OCI-LY7 (cell line): ENCODE data around the gene LYPD1.

Source experiments
- EZH2phosphoT487 ChIP-seq: fragments of 200-600 bp; sonication (generic); IDR thresholded peaks from 2 replicates; pipeline ENCODE4 v1.6.1; 2018; ENCODE audit warnings: low read depth, borderline replicate concordance, mild to moderate bottlenecking, mixed run types, antibody characterized with exemption, low read length, moderate library complexity, mixed read lengths
- TF ChIP-seq, protein P1 (sequence below): fragments of 200-600 bp; sonication (generic); conservative IDR thresholded peaks from 2 replicates; pipeline ENCODE4 v1.5.1; 2014; ENCODE audit warnings: mild to moderate bottlenecking, antibody characterized with exemption, low read length, moderate library complexity, mixed read lengths

DNA sequence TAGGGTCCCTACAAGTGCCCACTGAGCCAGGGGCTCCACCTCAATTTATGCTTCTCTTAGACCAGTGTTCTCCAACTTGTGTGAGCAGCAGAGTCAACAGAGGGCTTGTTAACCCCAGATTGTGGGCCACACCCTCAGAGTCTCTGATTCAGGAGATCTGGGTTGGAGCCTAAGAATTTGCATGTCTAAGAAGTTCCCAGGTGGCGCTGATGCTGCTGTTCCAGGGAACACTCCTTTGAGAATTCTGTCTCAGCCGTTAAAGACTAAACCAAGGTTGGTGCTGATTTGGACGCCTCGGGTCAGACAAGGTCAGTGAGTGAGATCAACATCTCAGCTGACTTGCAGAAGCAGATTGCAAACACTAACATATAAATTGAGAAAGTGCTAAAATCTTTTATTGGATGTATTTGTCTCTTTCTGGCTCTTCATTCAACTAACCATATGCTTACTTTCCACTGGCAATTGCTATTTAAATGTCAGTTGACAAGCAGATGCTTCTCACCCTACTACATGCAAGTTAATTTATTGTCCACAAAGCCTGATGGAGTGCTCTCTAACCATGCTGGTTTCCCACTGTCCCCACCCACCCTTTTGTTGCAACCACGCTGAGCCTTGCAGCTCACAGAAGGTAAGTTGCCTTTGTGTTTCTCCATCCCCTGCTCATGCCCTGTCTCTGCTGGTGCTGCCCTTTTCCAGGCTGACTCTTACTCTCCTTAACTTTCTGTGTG, 31.5 kb downstream of the LYPD1 start:
- TF ChIP-seq, protein P1, sequence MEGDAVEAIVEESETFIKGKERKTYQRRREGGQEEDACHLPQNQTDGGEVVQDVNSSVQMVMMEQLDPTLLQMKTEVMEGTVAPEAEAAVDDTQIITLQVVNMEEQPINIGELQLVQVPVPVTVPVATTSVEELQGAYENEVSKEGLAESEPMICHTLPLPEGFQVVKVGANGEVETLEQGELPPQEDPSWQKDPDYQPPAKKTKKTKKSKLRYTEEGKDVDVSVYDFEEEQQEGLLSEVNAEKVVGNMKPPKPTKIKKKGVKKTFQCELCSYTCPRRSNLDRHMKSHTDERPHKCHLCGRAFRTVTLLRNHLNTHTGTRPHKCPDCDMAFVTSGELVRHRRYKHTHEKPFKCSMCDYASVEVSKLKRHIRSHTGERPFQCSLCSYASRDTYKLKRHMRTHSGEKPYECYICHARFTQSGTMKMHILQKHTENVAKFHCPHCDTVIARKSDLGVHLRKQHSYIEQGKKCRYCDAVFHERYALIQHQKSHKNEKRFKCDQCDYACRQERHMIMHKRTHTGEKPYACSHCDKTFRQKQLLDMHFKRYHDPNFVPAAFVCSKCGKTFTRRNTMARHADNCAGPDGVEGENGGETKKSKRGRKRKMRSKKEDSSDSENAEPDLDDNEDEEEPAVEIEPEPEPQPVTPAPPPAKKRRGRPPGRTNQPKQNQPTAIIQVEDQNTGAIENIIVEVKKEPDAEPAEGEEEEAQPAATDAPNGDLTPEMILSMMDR: no peak
- TF ChIP-seq EZH2phosphoT487: no peak
